Stimulated activated CD4-positive, alpha-beta T cell treated with anti-CD3 and anti-CD28 coated beads, TNF-alpha, amount 100 ng/mL, for 4 hours (primary cell): ENCODE data around the gene SCN9A.
"Not testable (repeated sequence)": the region's sequence is repeated elsewhere in the genome, so short reads cannot be mapped to it uniquely, and the experiment has no call there.

ENCODE experiments used
- DNase-seq, 3 experiments: peaks; one replicate each; pipeline ENCODE4 v3.0.0-alpha.2; 2020; ENCODE audit warnings: low read depth in 3 of 3

Gene SCN9A

GRCh38 chr2:166375195-166375735 lies 479 bp downstream of the SCN9A start:
- no peak for DNase-seq

DNA sequence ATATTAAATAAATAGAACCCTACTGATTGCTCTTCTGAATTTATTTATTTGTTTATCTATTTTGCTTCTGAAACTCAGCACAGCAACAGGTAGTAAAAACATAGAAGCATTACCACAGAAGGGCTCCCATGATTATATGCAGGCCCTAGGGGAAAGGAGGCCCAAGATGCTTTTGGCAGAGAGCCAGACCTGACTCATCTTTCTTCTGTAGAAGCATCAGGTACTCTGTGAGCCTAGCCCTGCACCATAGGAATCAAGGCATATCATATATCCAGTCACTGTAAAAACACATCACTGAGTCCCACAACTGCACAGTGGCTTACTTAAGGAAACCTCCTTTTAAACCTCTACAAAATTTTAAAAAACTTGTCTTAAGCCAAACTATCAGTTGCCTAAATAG lies 1.8 kb downstream of the SCN9A start:
- DNase-seq: no peak

DNA sequence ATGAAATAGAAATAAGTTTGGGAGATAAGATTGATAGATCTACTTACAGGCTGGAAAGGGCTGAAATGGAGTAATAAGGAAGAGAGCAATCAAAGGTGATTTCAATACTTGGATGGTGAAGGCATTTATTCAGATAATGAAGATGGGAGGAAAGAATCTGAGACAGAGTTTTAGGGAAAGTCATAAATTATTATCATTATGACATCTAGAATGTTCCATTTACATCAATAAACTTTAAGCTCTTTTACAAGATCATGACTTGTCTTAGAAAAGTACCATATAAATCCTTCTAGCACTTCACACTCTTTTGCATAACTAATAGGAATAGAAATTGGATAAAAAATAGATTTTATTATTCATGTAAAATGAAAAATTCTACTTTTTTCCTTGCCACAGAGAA lies 2.2 kb downstream of the SCN9A start:
- no peak for DNase-seq

DNA sequence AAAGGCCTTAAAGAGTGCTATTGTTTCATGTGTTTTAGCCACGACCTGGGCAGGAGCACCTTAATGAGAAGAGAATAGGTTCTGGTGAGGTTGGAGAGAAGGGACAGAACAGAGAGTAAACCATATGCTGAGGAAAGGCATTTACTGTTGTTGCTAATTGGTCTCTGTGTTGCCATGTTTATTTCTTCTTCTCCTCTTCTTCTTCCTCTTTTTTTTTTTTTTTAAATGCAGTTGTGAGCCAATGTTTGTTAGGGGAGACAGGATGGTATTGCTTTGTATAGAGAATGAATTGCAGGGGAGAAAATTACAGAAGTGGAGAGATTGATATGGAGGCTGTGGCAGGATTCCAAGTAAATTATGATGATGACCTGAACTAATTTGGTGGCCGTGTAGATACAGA lies 2.6 kb downstream of the SCN9A start:
- DNase-seq: no peak

DNA sequence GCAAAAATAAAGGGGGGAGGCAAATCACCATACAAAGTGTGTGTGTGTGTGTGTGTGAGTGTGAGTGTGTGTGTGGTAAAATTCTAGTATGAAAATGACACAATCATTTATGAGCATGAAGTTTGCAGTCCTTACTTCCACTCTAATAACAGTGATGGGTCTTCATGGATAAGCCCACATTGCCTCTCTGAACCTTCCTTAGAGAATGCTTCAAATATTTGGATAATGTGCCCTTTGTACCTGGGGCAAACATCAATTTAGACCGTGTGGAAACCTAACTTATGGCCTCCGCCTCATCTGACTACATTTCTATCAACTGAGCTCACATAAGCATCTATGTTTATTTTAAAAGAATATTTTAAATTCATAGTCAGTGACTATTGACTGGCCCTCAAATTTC lies 3.7 kb downstream of the SCN9A start:
- no peak for DNase-seq

DNA sequence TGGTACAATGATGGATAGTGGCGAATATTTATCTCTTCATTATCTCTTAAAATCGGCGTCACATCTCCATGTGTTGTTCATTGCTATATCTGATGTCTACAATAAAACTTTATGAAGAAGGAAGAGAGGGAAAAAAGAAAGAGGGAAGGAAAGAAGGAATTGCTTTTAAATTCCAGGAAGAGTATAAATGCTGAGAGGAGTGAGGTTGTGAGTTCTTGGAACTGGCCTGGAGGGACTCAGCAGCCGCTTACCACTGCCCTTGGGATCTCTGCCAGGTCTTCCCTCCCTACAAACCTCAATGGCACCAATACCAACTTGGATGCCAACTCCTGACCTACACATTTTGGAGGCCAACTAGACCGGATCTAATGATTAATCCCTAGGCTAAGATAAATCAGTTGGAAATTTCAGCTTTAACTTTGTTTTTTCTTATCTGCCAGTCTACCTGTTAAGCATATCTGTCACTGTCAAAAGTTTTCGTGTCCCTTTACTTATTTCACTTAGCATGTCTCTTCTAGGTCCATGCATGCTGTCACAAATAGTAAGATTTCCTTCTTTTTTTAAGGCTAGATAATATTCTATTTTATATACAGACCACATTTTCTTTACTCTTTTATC lies 9.8 kb downstream of the SCN9A start:
- no peak for DNase-seq

DNA sequence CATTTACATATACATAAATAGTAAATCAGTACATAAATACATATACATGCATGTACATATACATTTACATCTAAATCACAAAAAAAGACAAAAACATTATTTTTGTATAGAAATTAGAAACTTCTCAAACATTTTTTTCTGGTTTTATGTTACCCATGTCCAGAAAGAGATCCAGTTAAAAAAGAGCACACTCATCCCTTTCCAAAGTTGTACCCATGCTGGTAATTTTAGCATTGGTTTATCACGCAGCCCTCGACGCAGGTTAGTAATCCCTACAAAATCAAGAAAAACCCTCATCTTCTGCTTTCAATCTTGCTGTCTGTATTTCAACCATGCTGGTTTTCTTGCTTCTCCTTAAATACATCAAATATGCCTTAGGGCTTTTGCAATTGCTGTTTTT lies 10.5 kb downstream of the SCN9A start:
- no peak for DNase-seq

DNA sequence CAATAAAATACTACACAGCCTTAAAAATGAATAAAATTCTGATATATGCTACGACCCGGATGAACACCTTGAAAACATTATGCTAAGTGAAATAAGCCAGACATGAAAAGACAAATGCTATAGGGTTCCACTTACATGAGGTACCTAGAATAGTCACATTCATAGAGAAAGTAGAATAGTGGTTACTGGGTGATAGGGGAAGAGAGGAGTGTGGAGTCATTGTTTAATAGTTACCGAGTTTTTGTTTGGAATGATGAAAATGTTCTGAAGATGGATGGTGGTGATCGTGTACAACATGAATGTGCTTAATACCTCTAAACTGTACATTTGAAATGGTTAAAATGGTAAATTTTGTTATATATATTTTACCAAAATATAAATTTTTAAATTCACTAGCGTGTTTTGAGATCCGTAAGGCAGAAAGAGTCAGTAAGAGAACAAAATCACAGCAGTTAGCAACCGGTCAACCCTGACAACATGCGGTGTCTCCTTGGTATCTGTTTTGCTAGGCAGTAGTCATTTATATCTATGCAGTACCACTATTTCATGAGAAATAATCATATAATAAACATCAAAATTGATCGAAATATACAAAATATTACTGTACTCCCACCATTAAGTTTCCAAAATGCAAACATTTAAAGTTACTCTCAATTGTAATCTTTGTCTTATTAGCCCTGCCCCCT lies 11.1 kb downstream of the SCN9A start:
- DNase-seq: no peak

DNA sequence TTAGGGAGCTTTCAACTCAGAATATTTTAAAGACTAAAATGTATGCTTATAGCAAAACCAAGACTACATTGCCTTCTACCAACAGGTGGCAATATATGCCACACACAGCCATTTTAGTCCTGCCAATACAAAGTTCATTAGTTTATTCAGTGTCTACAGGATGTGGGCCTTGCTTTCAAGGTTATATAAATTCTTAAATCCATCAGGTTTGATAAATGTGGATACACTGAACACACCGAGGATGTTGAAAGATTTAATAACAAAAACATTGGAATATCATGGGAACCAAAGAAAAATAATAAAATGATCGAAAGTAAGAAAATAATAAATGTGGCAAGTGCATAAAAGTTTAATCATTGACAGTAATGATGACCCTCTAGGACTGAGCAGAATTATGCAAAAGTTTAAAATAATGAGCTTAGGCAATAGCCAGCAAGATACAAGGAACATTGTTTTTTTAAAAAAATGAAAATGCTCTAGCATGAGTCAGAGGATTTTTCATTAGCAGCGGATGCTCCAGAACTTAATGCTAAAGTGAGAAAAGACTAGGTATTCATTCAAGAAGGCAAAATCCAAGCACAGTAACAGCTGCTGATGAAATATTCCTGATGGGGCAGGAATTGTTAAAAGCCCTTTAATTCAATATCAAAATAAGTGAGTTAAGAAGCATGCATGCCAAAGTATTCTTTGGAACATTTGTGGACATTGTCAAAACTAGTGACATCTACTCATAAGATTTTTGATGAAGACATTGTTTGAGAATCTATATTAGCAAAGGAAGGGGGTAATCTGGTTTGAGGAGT lies 14.2 kb downstream of the SCN9A start:
- no peak for DNase-seq

DNA sequence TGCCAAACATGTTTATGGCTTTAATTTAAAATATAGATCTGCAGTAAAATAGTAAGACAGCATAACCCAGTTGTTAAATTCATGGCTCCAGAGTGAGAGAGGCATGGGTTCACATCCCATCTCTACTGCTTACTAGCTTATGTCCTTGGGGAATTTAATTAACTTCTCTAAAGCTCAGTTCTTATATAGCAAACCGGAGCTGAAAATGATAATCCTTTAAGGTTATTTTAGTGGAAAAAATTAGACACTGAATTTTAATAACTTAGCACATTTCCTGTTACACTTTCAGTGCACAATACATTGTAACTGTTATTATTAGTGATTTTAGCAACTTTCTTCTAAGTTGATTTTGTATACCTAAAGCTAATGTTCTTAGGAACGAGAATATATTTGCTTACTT lies 14.8 kb downstream of the SCN9A start:
- no peak for DNase-seq

- DNase-seq: no peak
These were observed 15.3 kb downstream of the SCN9A start for GRCh38 chr2:166360426-166360825.

GRCh38 chr2:166357950-166358321 lies 17.8 kb downstream of the SCN9A start:
- DNase-seq: not testable (repeated sequence)

- DNase-seq: no peak
These were observed 18.4 kb downstream of the SCN9A start for GRCh38 chr2:166357068-166357949.

GRCh38 chr2:166351319-166351718 lies 24.4 kb downstream of the SCN9A start:
- no peak for DNase-seq

DNA sequence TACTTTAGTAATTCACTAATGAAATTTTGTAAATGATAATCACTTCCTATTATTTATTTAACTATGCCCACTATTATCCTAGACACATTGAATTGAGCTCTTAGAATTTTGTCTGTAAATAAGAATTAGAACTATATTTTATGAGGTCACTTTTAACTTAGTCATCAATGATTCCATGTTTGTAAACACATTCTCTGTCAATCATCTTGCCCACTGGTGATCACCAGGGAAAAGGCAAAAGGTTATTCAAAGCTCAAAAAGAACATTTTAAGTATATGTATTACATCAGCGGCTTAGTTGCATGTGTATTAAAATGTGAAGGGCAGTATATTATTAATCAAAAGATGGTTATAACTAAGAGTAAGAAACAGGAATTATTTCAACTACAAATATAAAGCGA lies 25.2 kb downstream of the SCN9A start:
- no peak for DNase-seq

DNA sequence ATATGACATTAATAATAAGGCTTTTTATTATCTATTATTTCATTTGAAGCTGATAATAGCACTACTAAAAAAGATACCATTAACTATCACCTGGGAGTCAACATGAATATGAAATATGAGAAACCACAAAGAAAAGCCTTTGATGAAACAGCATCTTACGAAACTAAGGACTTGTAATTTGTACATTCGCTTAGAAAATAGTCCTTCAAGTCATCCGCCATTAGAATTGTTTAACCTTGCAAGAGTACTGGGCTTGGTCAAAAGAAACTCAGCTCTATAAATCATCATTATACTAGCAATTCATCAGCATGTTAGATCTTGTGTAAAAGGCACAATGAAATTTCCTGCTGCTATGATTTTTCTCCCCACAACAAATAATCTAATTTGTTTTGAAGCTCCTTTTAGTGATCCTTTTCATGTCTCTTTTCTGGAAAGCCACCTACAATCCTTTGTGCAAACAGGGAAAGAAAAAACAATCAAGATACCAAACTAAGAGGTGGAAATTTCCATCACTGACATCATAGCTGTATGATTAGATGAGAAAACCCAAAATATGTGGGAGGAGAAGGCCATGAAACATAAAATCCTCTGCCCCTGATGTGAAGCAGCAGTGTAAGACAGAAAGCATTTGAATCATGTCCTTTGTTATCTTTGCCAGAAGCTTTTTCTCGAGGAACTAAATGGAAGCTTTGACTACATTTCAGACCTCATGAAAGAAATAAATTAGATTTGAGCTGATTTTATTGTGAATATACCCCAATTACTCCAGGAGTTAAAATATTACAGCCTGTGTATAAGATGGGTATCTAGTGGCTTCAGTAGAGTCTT lies 31.2 kb downstream of the SCN9A start:
- DNase-seq: no peak

GRCh38 chr2:166343467-166343866 lies 32.3 kb downstream of the SCN9A start:
- no peak for DNase-seq

DNA sequence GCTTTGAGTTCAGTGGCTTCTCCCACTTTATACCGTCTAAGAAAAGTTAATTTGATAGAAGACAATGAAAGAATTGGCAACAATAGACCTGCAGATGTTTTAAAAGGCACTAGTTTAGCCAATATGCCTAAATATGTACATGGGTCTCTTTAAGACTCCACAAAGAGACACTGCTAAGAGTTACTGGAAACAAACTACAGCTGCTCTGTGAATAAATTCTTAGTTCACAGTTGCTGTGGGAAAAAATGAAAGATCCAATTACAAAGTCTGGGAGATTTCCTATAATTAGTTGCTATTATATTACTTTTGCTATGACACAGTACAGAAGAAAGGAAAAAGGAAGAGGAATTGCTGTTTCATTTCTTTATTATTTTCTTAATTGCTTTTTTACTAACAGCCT lies 34.3 kb downstream of the SCN9A start:
- DNase-seq: no peak

- no peak for DNase-seq
These were observed 36.9 kb downstream of the SCN9A start for GRCh38 chr2:166338831-166339339.

- no peak for DNase-seq
These were observed 37.8 kb downstream of the SCN9A start for GRCh38 chr2:166337932-166338331.

- no peak for DNase-seq
These were observed 40.5 kb downstream of the SCN9A start for GRCh38 chr2:166335284-166335683.
